Medulla oblongata (tissue), 1 donor: ENCODE measurements around the gene ACTA1.
"Not testable (repeated sequence)": the region's sequence is repeated elsewhere in the genome, so short reads cannot be mapped to it uniquely, and the experiment has no call there.

Experiments used
- DNase-seq: peaks from one replicate; pipeline ENCODE4 v3.0.0-alpha.2; 2015; ENCODE audit errors: extremely low spot score

Gene ACTA1

GRCh38 chr1:229409616-229410369 is 24.1 kb downstream of the ACTA1 start:
- no peak for DNase-seq

GRCh38 chr1:229408458-229409037 is 25.3 kb downstream of the ACTA1 start:
- DNase-seq: no peak

- DNase-seq: no peak
These were observed 26.5 kb downstream of the ACTA1 start for GRCh38 chr1:229407206-229408026.

- DNase-seq: no peak
These were observed 27.1 kb downstream of the ACTA1 start for GRCh38 chr1:229406798-229407197.

- no peak for DNase-seq
These were observed 30.3 kb downstream of the ACTA1 start for GRCh38 chr1:229403573-229403972.

GRCh38 chr1:229402993-229403392 is 30.9 kb downstream of the ACTA1 start:
- DNase-seq: no peak

- not testable (repeated sequence) for DNase-seq
These were observed 31.6 kb downstream of the ACTA1 start for GRCh38 chr1:229402329-229402728.

- DNase-seq: no peak
These were observed 36.1 kb downstream of the ACTA1 start for GRCh38 chr1:229397762-229398161.

- no peak for DNase-seq
These were observed 37.2 kb downstream of the ACTA1 start for GRCh38 chr1:229396585-229397206.

- not testable (repeated sequence) for DNase-seq
These were observed 39.4 kb downstream of the ACTA1 start for GRCh38 chr1:229394517-229394916.

- no peak for DNase-seq
These were observed 41.0 kb downstream of the ACTA1 start for GRCh38 chr1:229392936-229393335.

- DNase-seq: no peak
These were observed 43.8 kb downstream of the ACTA1 start for GRCh38 chr1:229390130-229390529.

GRCh38 chr1:229388897-229389580 is 44.9 kb downstream of the ACTA1 start:
- no peak for DNase-seq

- no peak for DNase-seq
These were observed 47.9 kb downstream of the ACTA1 start for GRCh38 chr1:229385853-229386456.

- no peak for DNase-seq
These were observed 49.1 kb downstream of the ACTA1 start for GRCh38 chr1:229384822-229385221.

GRCh38 chr1:229383961-229384360 is 49.9 kb downstream of the ACTA1 start:
- no peak for DNase-seq

- DNase-seq: no peak
These were observed 50.7 kb downstream of the ACTA1 start for GRCh38 chr1:229383188-229383587.
